Neural progenitor cell (in vitro differentiated cells): ENCODE measurements around the gene RNF212.
"Not testable (repeated sequence)": the region's sequence is repeated elsewhere in the genome, so short reads cannot be mapped to it uniquely, and the experiment has no call there.

Source experiments
- CTCF ChIP-seq: fragments of 200-600 bp; sonication (generic); IDR thresholded peaks from 2 replicates; pipeline ENCODE4 v1.5.1; 2017; ENCODE audit warnings: antibody characterized with exemption, mild to moderate bottlenecking
- EZH2 ChIP-seq: fragments of 200-600 bp; sonication (generic); IDR thresholded peaks from 2 replicates; pipeline ENCODE4 v1.6.1; 2017; ENCODE audit warnings: antibody characterized with exemption, mild to moderate bottlenecking, moderate library complexity
- EZH2phosphoT487 ChIP-seq: fragments of 200-600 bp; sonication (generic); IDR thresholded peaks from 2 replicates; pipeline ENCODE4 v1.6.1; 2017; ENCODE audit warnings: antibody characterized with exemption

GRCh38 chr4:1054696-1055242 lies 58.6 kb downstream of the RNF212 start:
- not testable (repeated sequence) for TF ChIP-seq CTCF, EZH2phosphoT487, EZH2
